IMR-90 (cell line): Measurements from ENCODE around the gene SEMA4A. TPM values are rescaled to one million over a fixed set of nuclear protein-coding genes. Genes with fewer than 3 reads are reported as not detected.

Source experiments
- ATAC-seq: fragments of 200-7000 bp; cut with Tn5 transposase; 2 replicates; pipeline ENCODE4 v1.9.1; 2020; ENCODE audit warnings: low read depth, mild to moderate bottlenecking, moderate library complexity
- BruUV-seq: library from RNA; stranded (reverse); fragments of 400-500 nt; replicated peaks from 2 replicates; lab custom pipeline; 2021; lab: Mats Ljungman, UMichigan
- CTCF ChIA-PET: fragments of 300-600 bp; formaldehyde crosslinking; extraction: SDS; loops from one replicate; lab custom pipeline; 2021; ENCODE audit warnings: antibody characterized with exemption; lab: Yijun Ruan, JAX
- POLR2A ChIA-PET: fragments of 300-600 bp; sonication (Branson Sonifier 250); formaldehyde crosslinking; loops from one replicate; lab custom pipeline; 2022; ENCODE audit warnings: antibody characterized with exemption; ENCODE audit not compliant: unreplicated experiment; lab: Charles Lee
- DNase-seq: peaks from one replicate; pipeline ENCODE4 v3.0.0; 2013
- H2AFZ ChIP-seq: replicated peaks from 2 replicates; pipeline ENCODE3; 2013; ENCODE audit warnings: low read length, mild to moderate bottlenecking; ENCODE audit not compliant: poor library complexity
- H2AK5ac ChIP-seq: 2 replicates; pipeline ENCODE4 v1.6.1; 2013; ENCODE audit warnings: low read depth, low read length, inconsistent platforms
- H2AK9ac ChIP-seq: replicated peaks from 2 replicates; pipeline ENCODE3; 2013; ENCODE audit warnings: mild to moderate bottlenecking, low read depth, low read length, moderate library complexity; ENCODE audit not compliant: poor library complexity
- H2BK120ac ChIP-seq: 2 replicates; pipeline ENCODE4 v1.6.1; 2013; ENCODE audit warnings: low read depth, low read length, inconsistent platforms
- H2BK15ac ChIP-seq: 3 replicates; pipeline ENCODE4 v1.6.1; 2013; ENCODE audit warnings: low read depth, low read length, inconsistent platforms
- H2BK20ac ChIP-seq: 2 replicates; pipeline ENCODE4 v1.6.1; 2013; ENCODE audit warnings: low read depth, mild to moderate bottlenecking, inconsistent platforms, low read length, moderate library complexity
- H2BK5ac ChIP-seq: 2 replicates; pipeline ENCODE4 v1.6.1; 2013; ENCODE audit warnings: mild to moderate bottlenecking, low read depth, low read length, inconsistent platforms; ENCODE audit not compliant: poor library complexity, severe bottlenecking
- H3K14ac ChIP-seq: replicated peaks from 2 replicates; pipeline ENCODE4 v1.6.1; 2013; ENCODE audit warnings: low read depth, low read length, inconsistent platforms
- H3K18ac ChIP-seq: 2 replicates; pipeline ENCODE4 v1.6.1; 2013; ENCODE audit warnings: low read depth, low read length, control low read depth
- H3K23ac ChIP-seq: 2 replicates; pipeline ENCODE4 v1.6.1; 2013; ENCODE audit warnings: low read depth, low read length, inconsistent platforms
- H3K27ac ChIP-seq: 2 replicates; pipeline ENCODE4 v1.5.1; 2013; ENCODE audit warnings: mild to moderate bottlenecking, control low read depth, low read length; ENCODE audit not compliant: insufficient read depth
- H3K27me3 ChIP-seq: 2 replicates; pipeline ENCODE4 v1.6.1; 2013; ENCODE audit warnings: low read length; ENCODE audit not compliant: control insufficient read depth, insufficient read depth
- H3K36me3 ChIP-seq: 2 replicates; pipeline ENCODE4 v1.6.1; 2013; ENCODE audit warnings: low read length, mixed read lengths; ENCODE audit not compliant: control insufficient read depth, insufficient read depth
- H3K4ac ChIP-seq: 2 replicates; pipeline ENCODE4 v1.6.1; 2013; ENCODE audit warnings: low read depth, low read length, inconsistent platforms
- H3K4me1 ChIP-seq: 2 replicates; pipeline ENCODE4 v1.6.1; 2013; ENCODE audit warnings: low read length, mixed read lengths; ENCODE audit not compliant: control insufficient read depth, insufficient read depth
- H3K4me2 ChIP-seq: 2 replicates; pipeline ENCODE4 v1.6.1; 2013; ENCODE audit warnings: low read depth, mild to moderate bottlenecking, control low read depth, low read length, moderate library complexity
- H3K4me3 ChIP-seq: 2 replicates; pipeline ENCODE4 v1.5.1; 2013; ENCODE audit warnings: low read depth, mild to moderate bottlenecking, control low read depth, low read length, moderate library complexity; ENCODE audit not compliant: insufficient read depth
- H3K56ac ChIP-seq: 2 replicates; pipeline ENCODE4 v1.6.1; 2013; ENCODE audit warnings: low read length, inconsistent platforms; ENCODE audit not compliant: insufficient read depth; ENCODE audit errors: extremely low read depth
- H3K79me1 ChIP-seq, 2 experiments: 2 replicates each; pipeline ENCODE4 v1.6.1; 2013; ENCODE audit warnings: low read length in 2 of 2, inconsistent platforms in 1 of 2, low read depth in 1 of 2
- H3K9ac ChIP-seq: 2 replicates; pipeline ENCODE4 v1.6.1; 2013; ENCODE audit warnings: low read depth, low read length, control low read depth
- H3K9me1 ChIP-seq: 2 replicates; pipeline ENCODE4 v1.6.1; 2013; ENCODE audit warnings: low read length, inconsistent platforms; ENCODE audit not compliant: insufficient read depth
- H3K9me3 ChIP-seq: 2 replicates; pipeline ENCODE4 v1.6.1; 2013; ENCODE audit warnings: low read length; ENCODE audit not compliant: control insufficient read depth, insufficient read depth
- H4K20me1 ChIP-seq: 2 replicates; pipeline ENCODE4 v1.6.1; 2013; ENCODE audit warnings: low read length, inconsistent platforms; ENCODE audit not compliant: insufficient read depth
- H4K5ac ChIP-seq: 2 replicates; pipeline ENCODE4 v1.6.1; 2013; ENCODE audit warnings: mild to moderate bottlenecking, low read depth, low read length, control low read depth
- H4K8ac ChIP-seq, 2 experiments: 2 replicates each; pipeline ENCODE4 v1.6.1; 2013; ENCODE audit warnings: low read depth in 2 of 2, low read length in 2 of 2, control low read depth in 1 of 2, inconsistent platforms in 1 of 2
- H4K91ac ChIP-seq: 2 replicates; pipeline ENCODE4 v1.6.1; 2013; ENCODE audit warnings: low read depth, low read length, inconsistent platforms; ENCODE audit not compliant: insufficient read depth
- BHLHE40 ChIP-seq: fragments of 150-350 bp; IDR thresholded peaks from 2 replicates; pipeline ENCODE4 v1.6.1; 2016; ENCODE audit warnings: mild to moderate bottlenecking, low read depth, low read length
- CEBPB ChIP-seq: IDR thresholded peaks from 2 replicates; pipeline ENCODE4 v1.6.1; 2012; ENCODE audit warnings: low read depth, low read length, improper control_type of control experiment
- FOS ChIP-seq: fragments of 150-350 bp; IDR thresholded peaks from 2 replicates; pipeline ENCODE4 v1.6.1; 2016; ENCODE audit warnings: low read depth, low read length
- MAFK ChIP-seq: IDR thresholded peaks from 2 replicates; pipeline ENCODE4 v1.6.1; 2012; ENCODE audit warnings: low read depth, low read length, improper control_type of control experiment
- MAZ ChIP-seq: IDR thresholded peaks from 2 replicates; pipeline ENCODE4 v1.6.1; 2012; ENCODE audit warnings: low read depth, mild to moderate bottlenecking, low read length, improper control_type of control experiment, moderate library complexity, borderline replicate concordance
- NFE2L2 ChIP-seq: fragments of 150-350 bp; IDR thresholded peaks from 2 replicates; pipeline ENCODE4 v1.6.1; 2016; ENCODE audit warnings: low read depth, mild to moderate bottlenecking, low read length
- RAD21 ChIP-seq: IDR thresholded peaks from 2 replicates; pipeline ENCODE4 v1.6.1; 2012; ENCODE audit warnings: low read length, improper control_type of control experiment
- RCOR1 ChIP-seq: IDR thresholded peaks from 2 replicates; pipeline ENCODE4 v1.6.1; 2012; ENCODE audit warnings: mild to moderate bottlenecking, low read length, improper control_type of control experiment; ENCODE audit not compliant: insufficient replicate concordance
- RFX5 ChIP-seq: IDR thresholded peaks from 2 replicates; pipeline ENCODE4 v1.8.0; 2012; ENCODE audit warnings: low read depth, mild to moderate bottlenecking, low read length, moderate library complexity
- USF2 ChIP-seq: fragments of 150-350 bp; IDR thresholded peaks from 2 replicates; pipeline ENCODE4 v1.6.1; 2017; ENCODE audit warnings: mild to moderate bottlenecking, antibody characterized with exemption, low read length, low read depth
- WGBS, 2 experiments: methylation state at CpG; one replicate each; pipeline versions ENCODE4 v1.1.5 to v1.1.7; 2013; ENCODE audit warnings: missing lambda C conversion rate in 2 of 2; ENCODE audit not compliant: insufficient read length in 1 of 2; ENCODE audit errors: extremely low coverage in 2 of 2; 5-methylcytosine and 5-hydroxymethylcytosine counted together
- dilution Hi-C: fragments of 300-500 bp; cut with HindIII; formaldehyde crosslinking; loops from one replicate; pipeline ENCODE4 v1.14.3; 2018; ENCODE audit warnings: low sequenced_read_pairs; ENCODE audit not compliant: unreplicated experiment
- in situ Hi-C: fragments of 300-500 bp; cut with MboI; formaldehyde crosslinking; loops from 3 replicates; pipeline ENCODE4 v1.14.3; 2019; ENCODE audit warnings: low sequenced_read_pairs, inconsistent platforms, mixed read lengths
- intact Hi-C: fragments of 100-400 bp; cut with micrococcal nuclease; formaldehyde crosslinking; loops from 2 replicates; pipeline ENCODE4 v1.10.0; 2022
- polyA plus RNA-seq, 3 experiments: library from polyadenylated mRNA; depleted of rRNA; stranded (reverse); fragments of >200 nt; gene quantifications; 2 replicates each; pipeline ENCODE4 v1.2.3, GENCODE V29; 2012; ENCODE audit warnings: low replicate concordance in 1 of 3
- total RNA-seq: library from RNA; depleted of rRNA; stranded (reverse); fragments of >200 nt; gene quantifications from 2 replicates; pipeline ENCODE4 v1.2.3, GENCODE V29; 2012
- TF ChIP-seq, protein P1 (sequence below): fragments of 150-350 bp; IDR thresholded peaks from 2 replicates; pipeline ENCODE4 v1.6.1; 2016; ENCODE audit warnings: low read depth, mild to moderate bottlenecking, low read length, moderate library complexity, borderline replicate concordance

The SEMA4A gene
- total and polyA plus RNA-seq, 2 of the 4 experiments (the other 2 are of a cell fraction), result 0.18 to 0.86 TPM

GRCh38 chr1:156144742-156145141 lies 8.6 kb upstream of the SEMA4A start:
- Histone ChIP-seq H4K91ac (no peak overlapping the region), H3K56ac (no peak overlapping the region), H2AK9ac (no peak overlapping the region), H2BK120ac (no peak overlapping the region), H3K36me3 (peaks cover 16% of the 10 kb centered on the region), H3K14ac (no peak overlapping the region), H4K20me1 (peaks cover 31% of the 10 kb centered on the region), H3K18ac (no peak overlapping the region), H2BK5ac (no peak overlapping the region), H3K4me1 (peaks cover 19% of the 10 kb centered on the region; the same call in 1 of the 2 replicates), H3K27ac (no peak overlapping the region), H2BK15ac (no peak overlapping the region), H3K9ac (no peak overlapping the region), H4K8ac (no peak overlapping the region), H2BK20ac (no peak overlapping the region), H3K9me1 (0 out of 2 replicates have a peak, but pooled peaks cover 8% of the 10 kb centered on the region), H3K9me3 (no peaks in the 10 kb centered on the region), H3K4ac (no peak overlapping the region), H3K79me1 (peaks cover 0 to 25% of the 10 kb centered on the region in 2 experiments; a peak in 2 of 4 replicates), H3K4me3 (no peak overlapping the region), H2AK5ac (no peak overlapping the region), H3K23ac (no peak overlapping the region), H3K4me2 (no peak overlapping the region), H4K5ac (no peak overlapping the region), H2AFZ (no peak overlapping the region), H3K27me3 (peaks cover 7% of the 10 kb centered on the region; the same call in 1 of the 2 replicates)
- TF ChIP-seq RCOR1, result no peak
- no peak for TF ChIP-seq BHLHE40
- no peak for TF ChIP-seq MAZ
- no peak for TF ChIP-seq USF2
- TF ChIP-seq RAD21, result no peak
- no peak for TF ChIP-seq NFE2L2
- no peak for TF ChIP-seq MAFK
- TF ChIP-seq RFX5, result no peak
- TF ChIP-seq CEBPB, result no peak
- TF ChIP-seq FOS, result no peak
- TF ChIP-seq, protein P1, sequence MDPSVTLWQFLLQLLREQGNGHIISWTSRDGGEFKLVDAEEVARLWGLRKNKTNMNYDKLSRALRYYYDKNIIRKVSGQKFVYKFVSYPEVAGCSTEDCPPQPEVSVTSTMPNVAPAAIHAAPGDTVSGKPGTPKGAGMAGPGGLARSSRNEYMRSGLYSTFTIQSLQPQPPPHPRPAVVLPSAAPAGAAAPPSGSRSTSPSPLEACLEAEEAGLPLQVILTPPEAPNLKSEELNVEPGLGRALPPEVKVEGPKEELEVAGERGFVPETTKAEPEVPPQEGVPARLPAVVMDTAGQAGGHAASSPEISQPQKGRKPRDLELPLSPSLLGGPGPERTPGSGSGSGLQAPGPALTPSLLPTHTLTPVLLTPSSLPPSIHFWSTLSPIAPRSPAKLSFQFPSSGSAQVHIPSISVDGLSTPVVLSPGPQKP, result no peak
- in situ Hi-C loops, result loop anchor here (5.0 kb wide), 1 partner anchor 83 kb away; no protein-coding TSS in a partner anchor
- no TSS peak for BruUV-seq
- DNase-seq (no peak), ATAC-seq (no peak)
- intact Hi-C loops, result no loop called here
- CTCF ChIA-PET, result no interaction called here
- dilution Hi-C loops, result no loop called here
- POLR2A ChIA-PET, result no interaction called here
- 58% methylated on average over 4 of the region's 5 CpGs; no CpG with 5 or more reads in 1 of the 2 experiments for WGBS, 2 experiments
